Erythroblast (primary cell): Measurements from ENCODE around the gene PPARG.

Experiments
- GATA1 ChIP-seq: IDR thresholded peaks from 2 replicates; pipeline ENCODE4 v1.6.1; 2011; ENCODE audit warnings: low read depth, mild to moderate bottlenecking, control low read depth, low read length, moderate library complexity
- POLR2A ChIP-seq: IDR thresholded peaks from 2 replicates; pipeline ENCODE4 v1.6.1; 2011; ENCODE audit warnings: mild to moderate bottlenecking, low read length

DNA sequence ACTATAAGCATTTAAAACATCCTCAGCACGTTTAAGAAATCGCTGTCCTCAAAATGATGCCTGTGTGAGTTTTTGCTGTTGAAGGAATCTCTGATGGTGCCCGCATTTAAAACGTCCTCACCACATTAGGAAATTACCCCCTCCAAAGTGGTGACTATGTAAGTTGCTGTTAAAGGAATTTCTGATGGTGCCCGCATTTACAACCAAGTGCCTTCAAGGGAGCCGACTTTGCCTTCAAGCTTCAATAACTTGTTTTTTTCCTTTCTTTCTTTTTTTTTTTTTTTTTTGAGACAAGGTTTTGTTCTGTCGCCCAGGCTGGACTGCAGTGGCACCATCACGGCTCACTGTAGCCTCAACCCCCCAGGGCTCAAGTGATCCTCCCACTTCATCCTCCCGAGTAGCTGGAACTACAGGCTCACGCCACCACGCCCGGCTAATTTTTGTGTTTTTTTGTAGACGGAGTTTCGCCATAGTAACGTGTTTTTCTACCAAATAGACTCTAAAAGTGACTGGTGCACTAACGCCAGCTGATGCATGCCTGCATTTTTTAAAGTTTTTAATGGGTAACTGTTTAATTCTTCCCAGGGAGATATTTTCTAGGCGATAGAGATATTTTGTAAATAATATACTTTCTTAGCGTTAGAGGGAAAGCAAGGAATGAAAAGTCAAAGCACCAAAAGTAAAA lies 176.4 kb downstream of the PPARG start:
- TF ChIP-seq POLR2A (no peak), GATA1 (no peak)
